ENCODE measurements around the gene SOWAHA.

SOWAHA gene

GRCh38 chr5:132850066-132850465, 37.0 kb downstream of the SOWAHA start:
- H3K9ac ChIP-seq (ENCODE audit: low read length): no peak overlapping the region
- H3K9me3 ChIP-seq (ENCODE audit: insufficient read depth, low read length): no peaks in the 10 kb centered on the region
- H3K4me2 ChIP-seq (ENCODE audit: low read depth, low read length, poor library complexity, severe bottlenecking): no peak overlapping the region
- no peak overlapping the region for H3K27ac ChIP-seq (ENCODE audit: low read depth, low read length)
- H3K36me3 ChIP-seq (ENCODE audit: low read length): no peaks in the 10 kb centered on the region
- no peaks in the 10 kb centered on the region for H4K20me1 ChIP-seq (ENCODE audit: low read depth, low read length)
- H3K4me3 ChIP-seq (ENCODE audit: insufficient read depth, low read length, poor library complexity, severe bottlenecking): no peak overlapping the region
- no peaks in the 10 kb centered on the region for H3K9me2 ChIP-seq (replicated peaks; ENCODE audit: insufficient read depth, low read length)
- TF ChIP-seq EZH2phosphoT487 (conservative IDR thresholded peaks at IDR 0.05; ENCODE audit: low read length): no peak
- TF ChIP-seq, protein P1, sequence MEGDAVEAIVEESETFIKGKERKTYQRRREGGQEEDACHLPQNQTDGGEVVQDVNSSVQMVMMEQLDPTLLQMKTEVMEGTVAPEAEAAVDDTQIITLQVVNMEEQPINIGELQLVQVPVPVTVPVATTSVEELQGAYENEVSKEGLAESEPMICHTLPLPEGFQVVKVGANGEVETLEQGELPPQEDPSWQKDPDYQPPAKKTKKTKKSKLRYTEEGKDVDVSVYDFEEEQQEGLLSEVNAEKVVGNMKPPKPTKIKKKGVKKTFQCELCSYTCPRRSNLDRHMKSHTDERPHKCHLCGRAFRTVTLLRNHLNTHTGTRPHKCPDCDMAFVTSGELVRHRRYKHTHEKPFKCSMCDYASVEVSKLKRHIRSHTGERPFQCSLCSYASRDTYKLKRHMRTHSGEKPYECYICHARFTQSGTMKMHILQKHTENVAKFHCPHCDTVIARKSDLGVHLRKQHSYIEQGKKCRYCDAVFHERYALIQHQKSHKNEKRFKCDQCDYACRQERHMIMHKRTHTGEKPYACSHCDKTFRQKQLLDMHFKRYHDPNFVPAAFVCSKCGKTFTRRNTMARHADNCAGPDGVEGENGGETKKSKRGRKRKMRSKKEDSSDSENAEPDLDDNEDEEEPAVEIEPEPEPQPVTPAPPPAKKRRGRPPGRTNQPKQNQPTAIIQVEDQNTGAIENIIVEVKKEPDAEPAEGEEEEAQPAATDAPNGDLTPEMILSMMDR (IDR thresholded peaks at IDR 0.05; ENCODE audit: insufficient read depth, low read length, poor library complexity, severe bottlenecking): no peak
- H3F3A ChIP-seq (ENCODE audit: insufficient read depth): no peaks in the 10 kb centered on the region
- H3K27me3 ChIP-seq (ENCODE audit: low read length): no peaks in the 10 kb centered on the region
- no peaks in the 10 kb centered on the region for H3K79me2 ChIP-seq (ENCODE audit: insufficient read depth, low read length)
- H2AFZ ChIP-seq (ENCODE audit: low read depth, low read length, severe bottlenecking): no peak overlapping the region

DNA sequence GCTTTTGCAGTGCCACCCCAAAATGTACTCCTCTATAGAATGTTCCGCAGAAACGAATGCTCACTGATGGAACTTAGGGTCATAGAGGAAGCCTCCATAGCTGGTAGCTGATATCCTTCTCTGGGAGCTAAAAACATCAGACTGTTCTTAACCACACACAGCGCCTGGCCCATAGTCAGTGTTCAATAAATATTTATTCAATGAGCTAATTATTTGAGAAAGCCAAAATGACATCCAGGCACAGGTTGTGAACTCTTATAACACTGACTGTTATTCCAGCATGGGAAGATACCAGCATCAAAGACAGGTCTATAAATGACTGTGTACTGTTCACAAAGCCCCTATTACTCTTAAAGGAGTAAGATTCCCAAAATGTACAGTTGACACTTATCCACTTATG, 40.2 kb downstream of the SOWAHA start:
- Histone ChIP-seq H3K27ac (ENCODE audit: low read depth, low read length) (no peak overlapping the region), H3K9ac (ENCODE audit: low read length) (no peak overlapping the region)

DNA sequence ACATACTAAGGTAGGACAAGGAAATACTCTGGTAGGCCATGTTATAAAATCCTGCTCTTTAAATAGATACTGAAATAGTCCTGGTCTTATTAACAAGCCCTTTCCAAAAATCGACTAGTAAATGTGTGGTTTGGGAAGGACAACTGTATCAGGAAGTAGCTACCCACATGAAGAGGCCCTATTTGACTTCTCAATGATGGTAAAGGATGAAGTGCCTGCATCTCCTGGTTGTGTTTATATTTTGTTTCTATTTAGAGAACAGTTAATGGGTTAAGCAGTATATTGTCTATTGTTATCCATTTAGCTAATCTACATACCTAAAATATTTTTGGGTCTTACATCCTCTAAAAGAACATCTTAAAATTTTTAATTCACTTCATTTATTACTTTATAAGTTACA, 40.7 kb downstream of the SOWAHA start:
- Histone ChIP-seq H4K20me1 (ENCODE audit: low read depth, low read length) (no peaks in the 10 kb centered on the region), H3K27ac (ENCODE audit: low read depth, low read length) (no peak overlapping the region), H3K9ac (ENCODE audit: low read length) (no peak overlapping the region), H3K27me3 (ENCODE audit: low read length) (no peaks in the 10 kb centered on the region), H3K36me3 (ENCODE audit: low read length) (no peaks in the 10 kb centered on the region), H3K9me2 (replicated peaks; ENCODE audit: insufficient read depth, low read length) (no peaks in the 10 kb centered on the region), H3K79me2 (ENCODE audit: insufficient read depth, low read length) (no peaks in the 10 kb centered on the region), H3K4me3 (ENCODE audit: insufficient read depth, low read length, poor library complexity, severe bottlenecking) (no peak overlapping the region), H3K4me2 (ENCODE audit: low read depth, low read length, poor library complexity, severe bottlenecking) (no peak overlapping the region), H3K9me3 (ENCODE audit: insufficient read depth, low read length) (no peaks in the 10 kb centered on the region), H3F3A (ENCODE audit: insufficient read depth) (no peaks in the 10 kb centered on the region), H2AFZ (ENCODE audit: low read depth, low read length, severe bottlenecking) (no peak overlapping the region)
- TF ChIP-seq, protein P1 (IDR thresholded peaks at IDR 0.05; ENCODE audit: insufficient read depth, low read length, poor library complexity, severe bottlenecking): no peak
- TF ChIP-seq EZH2phosphoT487 (conservative IDR thresholded peaks at IDR 0.05; ENCODE audit: low read length): no peak

More for the DNA sequence above, 40.2 kb downstream of the SOWAHA start:
- H3K4me3 ChIP-seq (ENCODE audit: insufficient read depth, low read length, poor library complexity, severe bottlenecking): no peak overlapping the region
- H3K9me3 ChIP-seq (ENCODE audit: insufficient read depth, low read length): no peaks in the 10 kb centered on the region
- no peak overlapping the region for H2AFZ ChIP-seq (ENCODE audit: low read depth, low read length, severe bottlenecking)
- H3K27me3 ChIP-seq (ENCODE audit: low read length): no peaks in the 10 kb centered on the region
- H3K4me2 ChIP-seq (ENCODE audit: low read depth, low read length, poor library complexity, severe bottlenecking): no peak overlapping the region
- no peaks in the 10 kb centered on the region for H3K36me3 ChIP-seq (ENCODE audit: low read length)
- no peak for TF ChIP-seq EZH2phosphoT487 (conservative IDR thresholded peaks at IDR 0.05; ENCODE audit: low read length)
- TF ChIP-seq, protein P1 (IDR thresholded peaks at IDR 0.05; ENCODE audit: insufficient read depth, low read length, poor library complexity, severe bottlenecking): no peak
- no peaks in the 10 kb centered on the region for H3F3A ChIP-seq (ENCODE audit: insufficient read depth)
- H3K79me2 ChIP-seq (ENCODE audit: insufficient read depth, low read length): no peaks in the 10 kb centered on the region
- H3K9me2 ChIP-seq (replicated peaks; ENCODE audit: insufficient read depth, low read length): no peaks in the 10 kb centered on the region
- no peaks in the 10 kb centered on the region for H4K20me1 ChIP-seq (ENCODE audit: low read depth, low read length)
